WTC11 (cell line): ENCODE results near the gene KCNN4.

Source experiments
- CREB1 ChIP-seq: sonication (generic); formaldehyde crosslinking; IDR thresholded peaks from 2 replicates; pipeline ENCODE4 v1.8.0; 2023; ENCODE audit warnings: mild to moderate bottlenecking, missing genetic modification reagents
- ETV6 ChIP-seq: sonication (generic); formaldehyde crosslinking; IDR thresholded peaks from 2 replicates; pipeline ENCODE4 v1.8.1; 2022; ENCODE audit warnings: mild to moderate bottlenecking, missing genetic modification reagents
- FOXJ3 ChIP-seq: sonication (generic); formaldehyde crosslinking; IDR thresholded peaks from 2 replicates; pipeline ENCODE4 v1.9.0; 2021; ENCODE audit warnings: missing genetic modification reagents, mild to moderate bottlenecking, borderline replicate concordance
- KAT7 ChIP-seq: sonication (generic); formaldehyde crosslinking; IDR thresholded peaks from 2 replicates; pipeline ENCODE4 v1.8.1; 2023; ENCODE audit warnings: missing genetic modification reagents, mild to moderate bottlenecking, borderline replicate concordance
- MXD4 ChIP-seq: fragments of 250-450 bp; sonication (Bioruptor Pico); IDR thresholded peaks from 2 replicates; pipeline ENCODE4 v1.8.0; 2021; ENCODE audit warnings: mild to moderate bottlenecking, moderate library complexity, borderline replicate concordance
- NFYB ChIP-seq: sonication (generic); formaldehyde crosslinking; conservative IDR thresholded peaks from 2 replicates; pipeline ENCODE4 v1.8.0; 2022; ENCODE audit warnings: low read depth, missing genetic modification reagents
- TCF7 ChIP-seq: sonication (generic); formaldehyde crosslinking; IDR thresholded peaks from 2 replicates; pipeline ENCODE4 v1.8.0; 2022; ENCODE audit warnings: mild to moderate bottlenecking, low read depth, missing genetic modification reagents, moderate library complexity
- TF ChIP-seq, protein P1 (sequence below): sonication (generic); formaldehyde crosslinking; IDR thresholded peaks from 2 replicates; pipeline ENCODE4 v1.8.1; 2022; ENCODE audit warnings: missing genetic modification reagents, borderline replicate concordance
- TF ChIP-seq, protein P2 (sequence below): fragments of 200-600 bp; IDR thresholded peaks from 2 replicates; pipeline ENCODE4 v1.8.0; 2022; ENCODE audit warnings: antibody characterized with exemption
- TF ChIP-seq, protein P3 (sequence below): sonication (generic); formaldehyde crosslinking; IDR thresholded peaks from 2 replicates; pipeline ENCODE4 v1.8.1; 2023; ENCODE audit warnings: mild to moderate bottlenecking, missing genetic modification reagents

DNA sequence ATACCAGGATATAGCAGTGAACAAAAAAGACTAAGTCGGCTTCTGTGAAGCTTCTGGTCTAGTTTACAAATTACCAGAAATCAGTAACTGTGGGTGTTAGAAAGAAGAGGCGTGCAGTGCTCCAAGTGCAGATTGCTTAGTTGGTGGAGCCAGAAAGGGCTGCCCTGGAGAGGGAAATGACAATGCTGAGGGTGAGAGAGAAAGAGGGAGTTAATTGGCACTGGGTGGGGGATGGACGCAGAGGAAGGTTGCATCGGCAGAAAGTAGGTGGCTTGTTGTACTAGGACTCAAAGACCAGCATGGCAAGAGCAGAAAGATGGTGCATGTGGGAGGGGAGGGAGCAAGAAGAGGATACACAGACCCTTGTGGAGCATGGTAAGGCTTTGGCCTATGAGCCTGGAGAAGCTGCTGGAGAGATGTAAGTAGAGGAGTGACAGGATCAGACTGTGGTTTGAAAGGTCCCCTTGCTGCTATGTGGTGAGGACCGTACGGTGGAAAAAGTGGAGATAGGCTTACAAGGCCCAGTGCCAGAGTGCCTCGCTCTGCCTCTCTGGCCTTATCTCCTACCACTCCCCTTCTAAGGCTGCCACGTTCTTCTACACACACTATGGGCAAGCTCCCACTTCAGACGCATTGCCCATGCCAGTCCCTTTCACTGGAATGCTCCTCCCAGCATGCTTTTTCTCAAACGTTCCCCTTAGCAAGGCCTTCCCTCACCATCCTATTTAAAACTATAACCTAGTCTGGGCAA is 39.5 kb downstream of the KCNN4 start:
- TF ChIP-seq CREB1 = no peak
- TF ChIP-seq, protein P1, sequence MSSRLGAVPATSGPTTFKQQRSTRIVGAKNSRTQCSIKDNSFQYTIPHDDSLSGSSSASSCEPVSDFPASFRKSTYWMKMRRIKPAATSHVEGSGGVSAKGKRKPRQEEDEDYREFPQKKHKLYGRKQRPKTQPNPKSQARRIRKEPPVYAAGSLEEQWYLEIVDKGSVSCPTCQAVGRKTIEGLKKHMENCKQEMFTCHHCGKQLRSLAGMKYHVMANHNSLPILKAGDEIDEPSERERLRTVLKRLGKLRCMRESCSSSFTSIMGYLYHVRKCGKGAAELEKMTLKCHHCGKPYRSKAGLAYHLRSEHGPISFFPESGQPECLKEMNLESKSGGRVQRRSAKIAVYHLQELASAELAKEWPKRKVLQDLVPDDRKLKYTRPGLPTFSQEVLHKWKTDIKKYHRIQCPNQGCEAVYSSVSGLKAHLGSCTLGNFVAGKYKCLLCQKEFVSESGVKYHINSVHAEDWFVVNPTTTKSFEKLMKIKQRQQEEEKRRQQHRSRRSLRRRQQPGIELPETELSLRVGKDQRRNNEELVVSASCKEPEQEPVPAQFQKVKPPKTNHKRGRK (CRISPR knock-in tag) = no peak
- TF ChIP-seq, protein P2, sequence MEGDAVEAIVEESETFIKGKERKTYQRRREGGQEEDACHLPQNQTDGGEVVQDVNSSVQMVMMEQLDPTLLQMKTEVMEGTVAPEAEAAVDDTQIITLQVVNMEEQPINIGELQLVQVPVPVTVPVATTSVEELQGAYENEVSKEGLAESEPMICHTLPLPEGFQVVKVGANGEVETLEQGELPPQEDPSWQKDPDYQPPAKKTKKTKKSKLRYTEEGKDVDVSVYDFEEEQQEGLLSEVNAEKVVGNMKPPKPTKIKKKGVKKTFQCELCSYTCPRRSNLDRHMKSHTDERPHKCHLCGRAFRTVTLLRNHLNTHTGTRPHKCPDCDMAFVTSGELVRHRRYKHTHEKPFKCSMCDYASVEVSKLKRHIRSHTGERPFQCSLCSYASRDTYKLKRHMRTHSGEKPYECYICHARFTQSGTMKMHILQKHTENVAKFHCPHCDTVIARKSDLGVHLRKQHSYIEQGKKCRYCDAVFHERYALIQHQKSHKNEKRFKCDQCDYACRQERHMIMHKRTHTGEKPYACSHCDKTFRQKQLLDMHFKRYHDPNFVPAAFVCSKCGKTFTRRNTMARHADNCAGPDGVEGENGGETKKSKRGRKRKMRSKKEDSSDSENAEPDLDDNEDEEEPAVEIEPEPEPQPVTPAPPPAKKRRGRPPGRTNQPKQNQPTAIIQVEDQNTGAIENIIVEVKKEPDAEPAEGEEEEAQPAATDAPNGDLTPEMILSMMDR = no peak
- no peak for TF ChIP-seq FOXJ3 (CRISPR knock-in tag)
- TF ChIP-seq TCF7 = no peak
- no peak for TF ChIP-seq NFYB
- no peak for TF ChIP-seq ETV6 (CRISPR knock-in tag)
- TF ChIP-seq KAT7 (CRISPR knock-in tag) = no peak
- TF ChIP-seq MXD4 (CRISPR knock-in tag) = no peak
- TF ChIP-seq, protein P3, sequence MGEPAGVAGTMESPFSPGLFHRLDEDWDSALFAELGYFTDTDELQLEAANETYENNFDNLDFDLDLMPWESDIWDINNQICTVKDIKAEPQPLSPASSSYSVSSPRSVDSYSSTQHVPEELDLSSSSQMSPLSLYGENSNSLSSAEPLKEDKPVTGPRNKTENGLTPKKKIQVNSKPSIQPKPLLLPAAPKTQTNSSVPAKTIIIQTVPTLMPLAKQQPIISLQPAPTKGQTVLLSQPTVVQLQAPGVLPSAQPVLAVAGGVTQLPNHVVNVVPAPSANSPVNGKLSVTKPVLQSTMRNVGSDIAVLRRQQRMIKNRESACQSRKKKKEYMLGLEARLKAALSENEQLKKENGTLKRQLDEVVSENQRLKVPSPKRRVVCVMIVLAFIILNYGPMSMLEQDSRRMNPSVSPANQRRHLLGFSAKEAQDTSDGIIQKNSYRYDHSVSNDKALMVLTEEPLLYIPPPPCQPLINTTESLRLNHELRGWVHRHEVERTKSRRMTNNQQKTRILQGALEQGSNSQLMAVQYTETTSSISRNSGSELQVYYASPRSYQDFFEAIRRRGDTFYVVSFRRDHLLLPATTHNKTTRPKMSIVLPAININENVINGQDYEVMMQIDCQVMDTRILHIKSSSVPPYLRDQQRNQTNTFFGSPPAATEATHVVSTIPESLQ (CRISPR knock-in tag) = no peak
